DOHH2 (cell line): ENCODE results near the gene CCL19.

Experiments
- CTCF ChIP-seq: fragments of 200-600 bp; sonication (generic); IDR thresholded peaks from one replicate; pipeline ENCODE4 v1.5.1; 2014; ENCODE audit warnings: antibody characterized with exemption, mild to moderate bottlenecking, low read depth, low read length; ENCODE audit not compliant: poor library complexity, severe bottlenecking
- EZH2phosphoT487 ChIP-seq: fragments of 200-600 bp; sonication (generic); IDR thresholded peaks from 2 replicates; pipeline ENCODE4 v1.6.1; 2017; ENCODE audit warnings: borderline replicate concordance, mild to moderate bottlenecking, antibody characterized with exemption, low read length, moderate library complexity, mixed read lengths

GRCh38 chr9:34669809-34670562 is 21.1 kb downstream of the CCL19 start:
- TF ChIP-seq CTCF: no peak
- no peak for TF ChIP-seq EZH2phosphoT487
